Kidney (tissue), 14 donors: ENCODE results near the gene MEF2C. TPM values are rescaled to one million over a fixed set of nuclear protein-coding genes. Genes with fewer than 3 reads are reported as not detected.

ENCODE experiments used
- DNase-seq, 5 donors: peaks; one replicate each; pipeline ENCODE4 v3.0.0-alpha.2; 2013 to 2020
- FAIRE-seq: peaks from 2 replicates; lab custom pipeline; 2012; peaks lifted over from hg19 to GRCh38; lab: Jason Lieb, UNC
- H3K27ac ChIP-seq, 2 donors: one replicate each; pipeline ENCODE4 v1.7.0; 2013; ENCODE audit warnings: low read depth in 2 of 2, low read length in 2 of 2, inconsistent platforms in 1 of 2
- H3K27me3 ChIP-seq: one replicate; pipeline ENCODE4 v1.7.1; 2013; ENCODE audit warnings: low read length, inconsistent platforms; ENCODE audit not compliant: control insufficient read depth, insufficient read depth
- H3K36me3 ChIP-seq, 3 donors: one replicate each; pipeline versions ENCODE4 v1.7.0 to v1.7.1; 2013; ENCODE audit warnings: low read length in 3 of 3, control low read depth in 1 of 3, inconsistent platforms in 1 of 3; ENCODE audit not compliant: insufficient read depth in 3 of 3, control insufficient read depth in 2 of 3
- H3K4me1 ChIP-seq, 3 donors: one replicate each; pipeline versions ENCODE4 v1.7.0 to v1.7.1; 2013; ENCODE audit warnings: low read length in 3 of 3, inconsistent platforms in 1 of 3, low read depth in 1 of 3; ENCODE audit not compliant: control insufficient read depth in 2 of 3, insufficient read depth in 2 of 3
- H3K4me3 ChIP-seq, 3 donors: one replicate each; pipeline versions ENCODE4 v1.7.0 to v1.8.1; 2013; ENCODE audit warnings: low read length in 3 of 3, control low read depth in 1 of 3, inconsistent platforms in 1 of 3
- H3K9ac ChIP-seq, 3 donors: one replicate each; pipeline versions ENCODE4 v1.7.0 to v1.7.1; 2013; ENCODE audit warnings: low read length in 3 of 3, control low read depth in 1 of 3, inconsistent platforms in 1 of 3
- H3K9me3 ChIP-seq, 3 donors: one replicate each; pipeline versions ENCODE4 v1.7.0 to v1.7.1; 2013; ENCODE audit warnings: low read length in 3 of 3, control low read depth in 1 of 3, inconsistent platforms in 1 of 3; ENCODE audit not compliant: control insufficient read depth in 2 of 3, insufficient read depth in 1 of 3
- intact Hi-C: fragments of 100-400 bp; cut with DNase I; formaldehyde crosslinking; loops from one replicate; pipeline ENCODE4 v1.11.1; 2022
- polyA plus RNA-seq: library from polyadenylated mRNA; stranded (reverse); fragments of 350-450 nt; fragmentation: Illumina TruSeq; extraction: RNeasy Lipid Tissue Mini Kit (QIAGEN cat#74804); gene quantifications from one replicate; pipeline ENCODE4 v1.2.3, GENCODE V29; 2014; ENCODE audit warnings: low read depth, low replicate concordance; ENCODE audit not compliant: insufficient read depth
- total RNA-seq: library from RNA; stranded (reverse); fragmentation: NEBNext Ultra II Directional; extraction: Animal tissue kit (Norgen Biotek cat#: 25700); gene quantifications from one replicate; pipeline ENCODE4 v1.2.1, GENCODE V29; 2021
- TF ChIP-seq, protein P1 (sequence below): IDR thresholded peaks from 3 replicates; pipeline ENCODE4 v1.5.1; 2012; ENCODE audit warnings: mild to moderate bottlenecking, moderate library complexity, borderline replicate concordance; ENCODE audit not compliant: insufficient read depth; ENCODE audit errors: extremely low read depth
- donor health status: control.
- donor health status: control.
- donor health status: control.
- donor health status: control.
- donor health status: control.
- donor health status: DM: yes; HTN: yes; CAD: no.
- donor health status: Normal renal cell carcinoma (clear cell type).

The MEF2C gene
- total and polyA plus RNA-seq, 2 donors from 2014 or later = 5.3 to 75.4 TPM

DNA sequence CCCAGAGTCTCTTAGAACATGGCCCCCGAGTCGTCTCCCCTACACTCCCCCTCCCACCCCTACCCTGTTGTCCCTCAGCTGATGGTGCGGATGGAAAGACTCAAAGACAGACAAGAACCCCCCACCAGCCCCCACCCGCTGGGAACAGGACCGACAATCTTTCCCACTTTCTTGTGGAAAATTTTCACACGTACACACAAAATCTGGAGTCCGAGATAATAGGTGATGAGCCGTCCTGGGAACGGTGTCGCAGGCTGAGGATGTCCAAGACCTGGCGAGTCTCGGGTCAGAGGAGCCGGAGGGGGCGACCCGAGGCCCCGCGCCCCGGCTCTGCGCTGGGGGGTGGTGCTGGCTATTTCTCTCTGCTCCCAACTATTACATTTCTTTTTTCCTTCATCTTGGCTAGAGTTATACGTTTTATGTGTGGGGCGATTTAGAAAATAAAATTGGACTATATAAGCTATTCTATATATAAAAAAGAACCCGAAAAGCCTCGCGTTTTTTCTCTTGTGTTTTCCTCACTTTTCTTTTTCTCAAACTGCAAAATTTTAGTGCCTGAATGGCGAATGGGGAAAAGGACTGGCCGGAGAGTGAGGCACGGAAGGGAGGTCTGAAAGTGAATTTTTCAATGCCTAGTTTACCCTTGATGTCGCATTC lies 188.8 kb downstream of the MEF2C start:
- DNase-seq = peak in 2 of 5 donors; percentile 14 to 27
- Histone ChIP-seq H3K9me3 (no peaks in the 10 kb centered on the region), H3K9ac (no peak overlapping the region), H3K36me3 (no peaks in the 10 kb centered on the region), H3K4me3 (no peak overlapping the region), H3K4me1 (peaks cover 0 to 4% (median 0%) of the 10 kb centered on the region in 3 donors), H3K27me3 (peaks cover 76% of the 10 kb centered on the region), H3K27ac (no peak overlapping the region)
- intact Hi-C loops = no loop called here
- TF ChIP-seq, protein P1, sequence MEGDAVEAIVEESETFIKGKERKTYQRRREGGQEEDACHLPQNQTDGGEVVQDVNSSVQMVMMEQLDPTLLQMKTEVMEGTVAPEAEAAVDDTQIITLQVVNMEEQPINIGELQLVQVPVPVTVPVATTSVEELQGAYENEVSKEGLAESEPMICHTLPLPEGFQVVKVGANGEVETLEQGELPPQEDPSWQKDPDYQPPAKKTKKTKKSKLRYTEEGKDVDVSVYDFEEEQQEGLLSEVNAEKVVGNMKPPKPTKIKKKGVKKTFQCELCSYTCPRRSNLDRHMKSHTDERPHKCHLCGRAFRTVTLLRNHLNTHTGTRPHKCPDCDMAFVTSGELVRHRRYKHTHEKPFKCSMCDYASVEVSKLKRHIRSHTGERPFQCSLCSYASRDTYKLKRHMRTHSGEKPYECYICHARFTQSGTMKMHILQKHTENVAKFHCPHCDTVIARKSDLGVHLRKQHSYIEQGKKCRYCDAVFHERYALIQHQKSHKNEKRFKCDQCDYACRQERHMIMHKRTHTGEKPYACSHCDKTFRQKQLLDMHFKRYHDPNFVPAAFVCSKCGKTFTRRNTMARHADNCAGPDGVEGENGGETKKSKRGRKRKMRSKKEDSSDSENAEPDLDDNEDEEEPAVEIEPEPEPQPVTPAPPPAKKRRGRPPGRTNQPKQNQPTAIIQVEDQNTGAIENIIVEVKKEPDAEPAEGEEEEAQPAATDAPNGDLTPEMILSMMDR = no peak
- no peak for FAIRE-seq

DNA sequence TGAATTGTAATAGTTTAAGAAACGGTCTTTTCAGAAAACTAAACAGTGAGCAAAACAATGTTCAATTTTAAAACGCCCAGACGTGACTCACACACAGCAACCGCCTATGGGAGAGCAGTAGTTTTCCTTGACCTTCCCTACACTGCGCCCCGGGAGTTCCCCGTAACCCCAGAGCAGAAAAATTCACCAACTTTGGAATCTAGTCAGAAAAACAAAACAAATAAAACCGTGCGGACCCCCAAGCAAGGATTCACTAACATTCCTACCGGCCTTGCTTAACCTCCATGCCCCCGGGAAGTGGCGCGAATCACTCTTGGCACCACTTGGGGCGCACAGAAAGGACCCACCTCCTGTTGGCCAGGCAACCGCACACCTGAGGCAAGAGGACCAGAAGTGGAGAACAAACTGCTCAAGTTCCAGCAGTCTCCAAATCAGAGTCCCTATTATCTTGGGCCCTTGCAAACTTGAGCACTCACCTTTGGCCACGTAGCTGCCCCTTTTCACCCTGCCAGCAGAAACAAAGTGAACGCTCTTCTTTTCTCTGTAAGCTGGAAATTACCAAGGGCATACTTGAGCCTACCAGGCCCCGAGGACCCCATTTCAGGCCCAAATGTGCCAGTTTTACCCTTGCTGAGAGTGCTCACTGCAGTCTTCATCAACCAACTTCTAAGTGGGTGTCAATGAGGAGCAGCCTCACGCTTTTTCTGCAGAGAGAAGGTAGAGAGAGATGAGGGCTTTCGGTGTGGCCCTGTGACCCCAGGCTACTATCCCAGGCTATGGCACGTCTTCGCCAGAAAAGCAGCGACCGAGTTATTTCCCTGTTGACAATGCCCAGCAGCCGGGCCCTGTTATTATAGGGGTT lies 189.7 kb downstream of the MEF2C start:
- TF ChIP-seq, protein P1 = no peak
- Histone ChIP-seq H3K4me3 (no peak overlapping the region), H3K9me3 (no peaks in the 10 kb centered on the region), H3K36me3 (no peaks in the 10 kb centered on the region), H3K4me1 (peaks cover 0 to 4% (median 0%) of the 10 kb centered on the region in 3 donors), H3K27me3 (peaks cover 76% of the 10 kb centered on the region), H3K9ac (no peak overlapping the region), H3K27ac (no peak overlapping the region)
- FAIRE-seq (no peak), DNase-seq (peak in 2 of 5 donors; percentile 19 to 38)
- intact Hi-C loops = no loop called here

DNA sequence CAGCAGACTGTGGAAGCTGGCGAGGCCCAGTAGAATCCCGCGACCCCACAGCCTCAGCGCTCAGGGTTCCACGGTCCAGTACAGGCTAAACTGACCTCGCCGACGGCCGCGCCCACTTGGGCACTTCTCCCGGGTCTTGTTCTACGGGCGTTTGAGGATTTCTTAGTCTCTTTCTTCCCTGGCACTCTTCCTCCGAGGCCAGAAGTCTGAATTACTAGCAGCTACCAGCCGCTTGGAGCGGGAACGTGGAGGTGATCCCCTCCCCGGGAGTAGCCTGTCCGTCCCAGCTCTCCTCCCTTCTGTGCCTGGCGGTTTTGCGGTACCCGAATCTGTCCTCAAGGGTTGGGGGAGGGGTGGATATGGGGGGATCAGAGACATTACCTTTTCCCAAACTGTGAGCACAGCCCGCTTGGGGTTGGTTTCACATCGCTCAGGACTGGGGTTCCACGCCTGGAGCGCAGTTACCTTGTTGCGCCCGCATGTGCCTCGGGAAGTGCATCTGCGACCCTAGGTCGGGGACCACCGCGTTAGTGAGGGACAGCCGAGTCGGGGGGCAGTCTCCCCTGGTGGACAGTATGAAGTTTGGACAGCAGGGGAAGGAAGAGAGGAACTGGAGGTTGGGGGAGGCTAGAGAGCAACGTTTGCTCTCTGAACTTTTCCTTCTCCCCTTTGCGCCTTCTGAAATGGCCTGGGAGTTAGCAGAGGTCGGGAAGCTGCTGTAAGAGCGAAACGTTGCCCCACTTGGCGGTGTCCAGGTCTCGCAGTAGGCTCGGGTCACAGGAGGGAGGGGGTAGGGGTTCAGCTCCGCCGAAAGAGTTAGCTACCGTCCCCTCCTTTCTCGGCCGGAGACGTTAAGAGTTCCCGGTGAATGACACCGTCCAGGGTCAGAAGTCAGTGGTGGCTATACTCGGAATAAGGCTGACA lies 190.8 kb downstream of the MEF2C start:
- DNase-seq (peak in 3 of 5 donors; percentile 16 to 69 (median 42)), FAIRE-seq (no peak)
- Histone ChIP-seq H3K27me3 (peaks cover 80% of the 10 kb centered on the region), H3K9me3 (no peaks in the 10 kb centered on the region), H3K27ac (no peak overlapping the region), H3K4me3 (no peak overlapping the region), H3K4me1 (peaks cover 0 to 4% (median 0%) of the 10 kb centered on the region in 3 donors), H3K36me3 (no peaks in the 10 kb centered on the region), H3K9ac (no peak overlapping the region)
- intact Hi-C loops = no loop called here
- TF ChIP-seq, protein P1 = no peak
